Muscle layer of duodenum (tissue), 2 donors: ENCODE data around the gene DDX51.

ENCODE experiments used
- H3K27ac ChIP-seq: one replicate; pipeline ENCODE4 v1.7.0; 2013; ENCODE audit warnings: mild to moderate bottlenecking, low read length
- H3K27me3 ChIP-seq: one replicate; pipeline ENCODE4 v1.7.0; 2013; ENCODE audit warnings: low read depth, mild to moderate bottlenecking, control low read depth, low read length
- H3K36me3 ChIP-seq, 2 donors: one replicate each; pipeline ENCODE4 v1.7.0; 2013; ENCODE audit warnings: low read length in 2 of 2, control low read depth in 1 of 2, mild to moderate bottlenecking in 1 of 2; ENCODE audit not compliant: insufficient read depth in 2 of 2, control insufficient read depth in 1 of 2
- H3K4me1 ChIP-seq, 2 donors: one replicate each; pipeline ENCODE4 v1.7.0; 2013; ENCODE audit warnings: low read length in 2 of 2, mild to moderate bottlenecking in 2 of 2, control low read depth in 1 of 2, moderate library complexity in 1 of 2; ENCODE audit not compliant: insufficient read depth in 2 of 2, control insufficient read depth in 1 of 2
- H3K4me3 ChIP-seq, 2 donors: one replicate each; pipeline ENCODE4 v1.7.0; 2013; ENCODE audit warnings: low read length in 2 of 2, low read depth in 1 of 2, mild to moderate bottlenecking in 1 of 2
- H3K9me3 ChIP-seq, 2 donors: one replicate each; pipeline ENCODE4 v1.7.0; 2013; ENCODE audit warnings: low read length in 2 of 2, control low read depth in 1 of 2, mild to moderate bottlenecking in 1 of 2; ENCODE audit not compliant: control insufficient read depth in 1 of 2
- donor health status: healthy.

The DDX51 gene

DNA sequence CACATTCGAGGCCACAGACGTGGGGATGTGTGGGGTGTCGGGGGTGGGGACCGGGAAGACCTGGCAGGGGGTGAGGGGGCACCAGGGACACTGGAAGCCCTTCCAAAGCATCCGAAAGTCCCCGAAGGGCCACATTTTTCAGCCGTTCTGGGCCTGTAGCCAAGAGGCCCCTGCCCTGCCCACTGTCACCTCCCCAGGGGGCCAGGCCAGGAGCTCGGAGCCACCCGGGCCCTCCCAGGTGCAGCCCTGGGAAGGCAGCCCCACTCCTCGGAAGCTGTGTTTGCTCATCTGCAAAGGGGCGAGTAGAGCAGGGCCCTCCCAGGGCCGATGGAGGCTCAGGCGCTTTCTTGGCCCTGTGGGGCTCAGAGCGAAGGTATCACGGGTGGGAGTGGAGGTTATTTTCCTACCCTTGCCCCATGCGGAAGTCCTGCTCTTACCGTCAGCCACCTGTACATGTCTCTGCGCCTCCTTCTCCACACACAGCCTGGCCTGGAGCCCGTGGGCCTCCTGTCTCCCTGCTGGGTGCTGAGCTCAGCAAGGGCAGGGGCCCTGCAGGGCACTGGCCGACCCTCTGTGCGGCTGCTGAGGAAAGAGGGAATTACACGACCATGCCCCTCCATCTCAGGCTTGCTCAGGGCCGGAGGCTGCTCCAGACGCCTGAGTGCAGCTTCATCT, 27.3 kb upstream of the DDX51 start:
- no peak overlapping the region for H3K27ac ChIP-seq
- no peaks in the 10 kb centered on the region for H3K36me3 ChIP-seq
- H3K9me3 ChIP-seq, result no peaks in the 10 kb centered on the region
- no peak overlapping the region for H3K4me3 ChIP-seq
- H3K4me1 ChIP-seq, result no peaks in the 10 kb centered on the region
- H3K27me3 ChIP-seq, result peaks cover 3% of the 10 kb centered on the region

DNA sequence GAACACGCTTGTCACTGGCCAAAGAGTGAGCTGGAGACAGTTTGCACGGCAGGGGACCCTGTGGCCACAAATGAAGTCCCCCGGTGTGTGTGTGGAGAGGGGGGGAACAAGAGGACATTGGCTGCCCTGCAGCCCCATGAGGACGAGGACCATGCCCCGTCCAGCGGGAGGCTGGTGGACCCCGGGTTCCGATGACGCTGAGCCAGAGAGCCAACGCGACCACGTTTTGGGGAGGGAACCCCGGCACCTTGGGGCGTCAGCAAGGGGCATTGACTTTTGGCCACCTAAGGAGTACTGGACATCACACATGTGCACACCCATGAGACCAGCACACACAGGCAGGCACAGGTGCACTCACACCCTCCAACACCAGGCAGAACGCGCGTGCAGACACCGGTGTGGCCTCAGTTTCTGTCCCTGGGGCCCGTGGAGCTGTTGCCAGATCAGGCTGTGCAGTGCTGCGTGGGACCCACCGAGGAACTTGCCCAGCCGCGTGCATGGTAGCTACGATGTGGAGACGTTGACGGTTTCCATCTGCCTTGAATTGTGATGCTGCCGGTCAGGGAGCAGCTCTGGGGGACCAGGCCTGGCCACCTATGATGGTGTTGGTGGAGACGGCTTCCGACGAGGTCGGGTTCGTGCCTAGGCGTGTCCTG, 26.6 kb upstream of the DDX51 start:
- H3K9me3 ChIP-seq, result no peaks in the 10 kb centered on the region
- peaks cover 3% of the 10 kb centered on the region for H3K27me3 ChIP-seq
- no peak overlapping the region for H3K4me3 ChIP-seq
- no peak overlapping the region for H3K27ac ChIP-seq
- H3K36me3 ChIP-seq, result no peaks in the 10 kb centered on the region
- H3K4me1 ChIP-seq, result no peaks in the 10 kb centered on the region

DNA sequence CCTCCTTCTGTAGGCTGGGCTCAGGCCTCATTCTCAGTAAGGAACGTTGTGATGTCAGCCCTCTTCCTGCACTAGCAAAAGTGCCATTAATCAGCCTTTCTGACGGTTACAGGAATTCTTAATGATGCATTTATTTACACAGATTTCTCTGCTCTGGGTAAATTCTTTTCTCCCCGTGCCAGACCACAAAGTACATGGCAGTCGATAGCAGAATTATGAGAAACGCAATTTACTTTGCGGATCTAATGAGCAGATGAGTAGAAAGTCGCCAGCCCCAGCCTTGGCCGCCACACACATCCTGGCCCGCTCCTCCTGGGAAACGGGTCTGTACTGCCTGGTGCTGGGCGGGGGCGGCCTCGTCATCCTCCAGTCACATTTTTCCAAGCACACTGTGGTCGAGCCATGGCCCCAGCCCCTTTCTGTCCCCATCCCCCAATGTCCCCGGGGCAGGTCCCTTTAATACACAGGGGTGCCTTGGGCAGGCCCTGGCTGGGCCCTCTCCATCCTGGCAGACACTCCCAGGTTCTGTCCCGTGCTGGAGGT, 26.0 kb upstream of the DDX51 start:
- H3K4me3 ChIP-seq, result no peak overlapping the region
- H3K4me1 ChIP-seq, result no peaks in the 10 kb centered on the region
- no peaks in the 10 kb centered on the region for H3K9me3 ChIP-seq
- H3K36me3 ChIP-seq, result no peaks in the 10 kb centered on the region
- no peak overlapping the region for H3K27ac ChIP-seq
- H3K27me3 ChIP-seq, result peaks cover 3% of the 10 kb centered on the region

DNA sequence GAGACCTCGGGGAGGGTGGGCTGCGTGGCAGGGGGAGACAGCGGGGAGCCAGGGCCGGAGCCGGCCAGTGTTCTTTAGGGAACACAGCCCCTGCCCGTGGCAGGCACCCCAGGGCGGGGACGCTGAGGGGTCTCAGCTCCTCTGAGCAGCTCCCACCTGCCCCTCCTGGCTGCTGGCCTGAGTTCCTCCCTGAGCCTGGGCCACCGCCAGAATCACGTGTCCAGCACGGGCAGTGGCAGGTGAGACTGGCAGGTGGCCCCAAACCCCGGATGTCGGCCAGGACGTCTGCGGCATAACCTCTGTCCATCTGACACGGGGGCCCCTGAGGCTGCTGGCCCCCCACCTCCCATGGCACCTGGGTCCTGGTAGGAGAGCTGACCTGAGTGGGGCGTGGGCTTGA, 25.3 kb upstream of the DDX51 start:
- no peak overlapping the region for H3K4me3 ChIP-seq
- no peak overlapping the region for H3K27ac ChIP-seq
- no peaks in the 10 kb centered on the region for H3K36me3 ChIP-seq

DNA sequence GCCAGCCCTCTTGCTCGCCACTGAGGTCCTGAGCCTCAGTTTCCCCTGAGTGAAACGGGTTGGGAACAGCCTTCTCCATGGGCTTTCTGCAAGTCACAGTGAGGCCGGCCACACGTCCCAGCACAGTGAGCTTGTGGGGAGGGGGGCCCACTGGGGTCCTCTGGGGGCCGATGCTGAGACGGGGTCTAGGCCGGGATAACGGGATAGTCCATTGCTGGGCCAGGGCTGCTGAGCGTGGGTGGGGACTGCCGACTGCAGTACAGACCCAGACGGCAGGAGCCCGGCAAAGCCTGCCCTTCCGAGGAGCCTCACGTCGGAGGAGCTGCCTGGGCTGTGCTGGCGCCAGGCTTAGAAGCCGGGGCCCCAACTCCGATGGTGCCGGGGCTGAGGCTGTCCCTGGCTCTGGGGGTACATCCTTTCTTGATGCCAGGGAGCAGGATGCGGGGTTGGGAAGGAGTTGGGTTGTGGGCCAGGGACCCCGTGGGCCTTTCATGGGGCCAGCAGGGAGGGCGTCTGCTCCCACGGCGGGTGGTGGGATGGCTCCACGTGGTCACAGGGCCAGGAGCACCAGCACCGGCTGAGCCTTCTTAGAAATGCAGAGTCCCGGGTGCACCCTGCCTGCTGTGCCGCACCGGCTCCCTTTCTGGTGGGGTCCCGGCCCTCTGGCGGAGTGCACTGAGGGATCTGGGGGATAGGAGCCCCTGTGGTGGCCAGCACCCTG, 24.4 kb upstream of the DDX51 start:
- Histone ChIP-seq H3K36me3 (no peaks in the 10 kb centered on the region), H3K4me1 (no peaks in the 10 kb centered on the region), H3K27me3 (peaks cover 3% of the 10 kb centered on the region), H3K27ac (no peak overlapping the region), H3K9me3 (no peaks in the 10 kb centered on the region), H3K4me3 (no peak overlapping the region)

More for the DNA sequence above, 25.3 kb upstream of the DDX51 start:
- peaks cover 3% of the 10 kb centered on the region for H3K27me3 ChIP-seq
- no peaks in the 10 kb centered on the region for H3K9me3 ChIP-seq
- H3K4me1 ChIP-seq, result no peaks in the 10 kb centered on the region

- H3K9me3 ChIP-seq, result no peaks in the 10 kb centered on the region
- H3K27me3 ChIP-seq, result peaks cover 3% of the 10 kb centered on the region
- H3K4me3 ChIP-seq, result no peak overlapping the region
- H3K4me1 ChIP-seq, result peaks cover 0 to 6% of the 10 kb centered on the region in 2 donors
- no peak overlapping the region for H3K27ac ChIP-seq
- no peaks in the 10 kb centered on the region for H3K36me3 ChIP-seq
Observed at GRCh38 chr12:132167611-132168310, 23.6 kb upstream of the DDX51 start.

DNA sequence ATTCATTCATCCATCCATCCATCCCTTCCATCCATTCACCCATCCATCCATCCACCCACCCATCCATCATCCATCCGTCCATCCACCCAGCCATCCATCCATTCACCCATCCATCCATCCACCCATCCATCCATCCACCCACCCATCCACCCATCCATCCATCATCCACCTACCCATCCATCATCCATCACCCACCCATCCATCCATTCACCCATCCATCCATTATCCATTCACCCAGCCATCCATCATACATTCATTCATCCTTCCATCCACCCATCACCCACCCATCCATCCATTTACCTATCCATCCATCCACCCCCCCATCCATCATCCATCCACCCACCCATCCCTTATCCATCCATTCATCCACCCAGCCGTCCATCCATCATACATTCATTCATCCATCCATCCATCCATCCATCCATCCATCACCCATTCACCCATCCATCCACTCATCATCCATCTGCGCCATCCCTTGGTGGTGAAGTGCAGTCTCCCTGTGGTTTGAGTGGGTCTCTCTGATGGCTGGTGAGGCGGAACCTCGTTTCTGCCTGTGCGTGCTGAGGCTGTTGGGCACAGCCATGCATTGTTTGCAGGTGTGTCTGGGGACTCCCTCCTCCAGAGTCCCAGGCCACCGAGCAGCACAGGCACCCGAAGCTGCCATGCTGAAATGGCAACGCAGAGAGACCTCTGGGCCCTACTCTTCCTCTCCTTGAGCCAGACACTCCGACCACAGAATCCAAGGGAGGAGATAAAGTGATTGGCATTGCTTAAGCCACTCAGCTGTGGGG, 22.9 kb upstream of the DDX51 start:
- H3K4me3 ChIP-seq, result no peak overlapping the region
- H3K27ac ChIP-seq, result no peak overlapping the region
- no peaks in the 10 kb centered on the region for H3K9me3 ChIP-seq
- peaks cover 0 to 7% of the 10 kb centered on the region in 2 donors for H3K4me1 ChIP-seq
- no peaks in the 10 kb centered on the region for H3K36me3 ChIP-seq
- H3K27me3 ChIP-seq, result peaks cover 3% of the 10 kb centered on the region

GRCh38 chr12:132166093-132166492, 22.0 kb upstream of the DDX51 start:
- no peaks in the 10 kb centered on the region for H3K9me3 ChIP-seq
- peaks cover 3% of the 10 kb centered on the region for H3K27me3 ChIP-seq
- H3K4me1 ChIP-seq, result peaks cover 0 to 7% of the 10 kb centered on the region in 2 donors
- H3K4me3 ChIP-seq, result no peak overlapping the region
- H3K27ac ChIP-seq, result no peak overlapping the region
- no peaks in the 10 kb centered on the region for H3K36me3 ChIP-seq

DNA sequence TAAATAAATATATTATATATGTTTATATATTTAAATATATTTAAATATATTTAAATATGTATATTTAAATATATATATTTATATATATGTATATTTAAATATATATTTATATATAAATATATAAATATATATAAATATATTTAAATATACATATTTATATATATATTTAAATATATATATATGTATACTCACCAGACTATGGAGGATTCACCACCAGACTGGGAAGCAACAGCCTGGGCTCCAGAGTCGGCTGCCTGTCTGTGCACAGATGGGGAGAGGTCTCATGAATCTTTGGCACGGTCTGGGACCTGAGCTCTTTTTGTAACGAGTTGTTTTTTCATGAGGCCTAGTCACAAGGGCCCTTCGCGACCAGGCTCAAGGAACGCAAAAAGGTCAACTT, 21.5 kb upstream of the DDX51 start:
- no peaks in the 10 kb centered on the region for H3K9me3 ChIP-seq
- no peaks in the 10 kb centered on the region for H3K36me3 ChIP-seq
- H3K4me1 ChIP-seq, result peaks cover 0 to 7% of the 10 kb centered on the region in 2 donors
- no peak overlapping the region for H3K27ac ChIP-seq
- no peak overlapping the region for H3K4me3 ChIP-seq
- no peaks in the 10 kb centered on the region for H3K27me3 ChIP-seq

GRCh38 chr12:132164426-132164825, 20.3 kb upstream of the DDX51 start:
- no peaks in the 10 kb centered on the region for H3K36me3 ChIP-seq
- no peak overlapping the region for H3K4me3 ChIP-seq
- no peaks in the 10 kb centered on the region for H3K27me3 ChIP-seq
- H3K9me3 ChIP-seq, result no peaks in the 10 kb centered on the region
- peaks cover 0 to 7% of the 10 kb centered on the region in 2 donors for H3K4me1 ChIP-seq
- no peak overlapping the region for H3K27ac ChIP-seq
